Central memory CD4-positive, alpha-beta T cell (primary cell): ENCODE results near the gene GOLGA8J.
"Not testable (repeated sequence)": the region's sequence is repeated elsewhere in the genome, so short reads cannot be mapped to it uniquely, and the experiment has no call there.

ENCODE experiments used
- DNase-seq: peaks from one replicate; pipeline ENCODE4 v3.0.0; 2022
- total RNA-seq, 3 experiments: gene quantifications; one replicate each; lab custom pipeline; 2026; lab: John Stamatoyannopoulos, UW

GOLGA8J gene, protein sequence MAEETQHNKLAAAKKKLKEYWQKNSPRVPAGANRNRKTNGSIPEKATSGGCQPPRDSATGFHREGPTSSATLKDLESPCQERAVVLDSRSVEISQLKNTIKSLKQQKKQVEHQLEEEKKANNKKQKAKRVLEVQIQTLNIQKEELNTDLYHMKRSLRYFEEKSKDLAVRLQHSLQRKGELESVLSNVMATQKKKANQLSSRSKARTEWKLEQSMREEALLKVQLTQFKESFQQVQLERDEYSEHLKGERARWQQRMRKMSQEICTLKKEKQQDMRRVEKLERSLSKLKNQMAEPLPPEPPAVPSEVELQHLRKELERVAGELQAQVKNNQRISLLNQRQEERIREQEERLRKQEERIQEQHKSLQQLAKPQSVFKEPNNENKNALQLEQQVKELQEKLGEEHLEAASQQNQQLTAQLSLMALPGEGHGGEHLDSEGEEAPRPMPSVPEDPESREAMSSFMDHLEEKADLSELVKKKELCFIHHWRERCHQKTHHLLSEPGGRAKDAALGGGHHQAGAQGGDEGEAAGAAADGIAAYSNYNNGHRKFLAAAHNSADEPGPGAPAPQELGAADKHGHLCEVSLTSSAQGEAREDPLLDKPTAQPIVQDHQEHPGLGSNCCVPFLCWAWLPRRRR
- total RNA-seq = 0 to 0.05 (median 0) reads per million in 3 experiments

DNA sequence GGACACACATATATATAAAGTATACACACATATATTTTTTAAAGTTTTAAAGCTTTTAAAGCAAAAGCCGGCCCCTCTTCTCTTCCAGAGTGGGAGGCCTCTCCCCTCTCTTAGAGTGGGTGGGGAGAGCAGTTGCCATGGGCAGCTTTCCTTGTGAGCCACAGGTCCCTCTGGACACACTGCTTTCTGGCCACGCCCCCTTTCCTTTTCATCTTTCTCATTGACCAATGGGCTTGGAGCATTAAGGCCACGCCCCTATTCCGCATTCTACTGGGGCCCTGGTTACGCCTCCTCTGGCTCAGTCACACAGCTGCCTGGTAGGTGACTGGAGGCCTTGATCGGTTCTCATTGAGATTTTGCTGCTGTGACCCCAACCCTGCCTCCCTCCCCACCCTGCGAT lies at the start of gene GOLGA8J:
Gene GOLGA8J, plus strand, starts transcription at position 301 of the 400 bp plus-strand sequence. Its CDS starts 98 bp downstream, at position 399.
- DNase-seq = not testable (repeated sequence)

DNA sequence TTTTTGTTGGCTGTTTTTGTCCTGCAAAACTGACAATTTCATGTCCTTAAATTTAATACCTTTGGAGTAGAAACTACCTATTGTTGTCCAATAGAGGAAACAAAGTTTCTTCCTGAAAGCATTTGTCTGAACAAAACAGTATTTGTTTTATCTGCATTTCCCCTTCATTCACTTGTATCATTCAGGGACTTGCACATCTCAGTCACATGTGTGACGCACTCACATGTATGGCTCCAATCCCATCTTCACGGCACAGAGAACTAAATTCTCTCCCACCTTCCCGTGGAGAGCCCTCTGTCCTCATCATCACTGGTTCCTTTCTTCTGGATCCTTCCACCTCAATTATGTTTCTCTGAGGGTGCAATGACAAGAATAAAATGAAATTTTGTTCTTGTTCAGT lies 49.5 kb upstream of the GOLGA8J start:
- no peak for DNase-seq

DNA sequence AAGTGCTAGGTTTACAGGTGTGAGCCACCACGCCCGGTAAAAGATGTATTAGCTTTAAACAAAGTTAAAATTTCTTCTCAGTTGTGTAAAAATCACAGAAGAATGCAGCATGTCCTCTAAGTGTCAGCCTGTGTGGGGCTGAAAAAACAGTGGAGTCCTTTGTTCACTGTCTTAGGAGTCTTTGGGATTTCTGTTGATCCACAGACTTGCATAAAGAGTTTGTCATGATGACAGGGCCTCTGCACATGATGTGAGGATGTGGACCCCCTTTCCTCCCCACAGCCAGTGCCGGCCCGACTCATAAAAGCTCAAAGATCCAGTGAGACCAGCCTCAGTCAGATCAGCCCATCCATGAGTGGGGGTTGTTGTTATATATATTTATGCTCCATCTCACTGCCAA lies 49.0 kb upstream of the GOLGA8J start:
- no peak for DNase-seq

DNA sequence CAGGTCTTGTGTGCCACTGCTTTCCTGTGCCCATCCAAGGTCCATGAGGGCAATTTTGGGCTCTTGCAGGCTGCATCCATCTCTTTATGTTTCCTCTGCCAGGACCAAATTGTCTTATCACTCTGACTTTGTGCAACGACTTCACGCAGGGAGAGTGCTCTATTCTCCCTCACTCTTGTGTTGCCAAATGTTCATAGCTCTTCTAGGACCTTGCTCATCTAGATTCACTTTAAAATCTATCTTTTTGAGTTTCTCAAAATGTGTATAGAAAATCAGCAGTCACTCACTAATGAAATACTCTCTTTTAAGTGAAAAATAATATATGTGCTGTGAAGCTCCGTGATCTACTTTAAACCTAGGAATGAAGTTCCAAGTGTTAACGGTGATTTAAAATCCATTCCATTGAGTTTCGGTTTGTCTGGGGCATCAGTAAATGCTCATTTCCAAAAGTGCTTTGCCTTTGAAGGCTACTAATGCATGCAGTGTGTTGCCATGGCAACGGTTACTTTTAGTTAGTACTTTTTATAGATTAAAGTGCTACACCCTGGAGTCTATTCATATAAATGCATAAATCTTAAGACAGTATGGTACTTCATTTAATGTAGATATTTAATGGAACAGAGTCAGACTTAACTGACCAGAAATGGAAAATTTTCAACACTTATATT lies 46.6 kb upstream of the GOLGA8J start:
- no peak for DNase-seq

DNA sequence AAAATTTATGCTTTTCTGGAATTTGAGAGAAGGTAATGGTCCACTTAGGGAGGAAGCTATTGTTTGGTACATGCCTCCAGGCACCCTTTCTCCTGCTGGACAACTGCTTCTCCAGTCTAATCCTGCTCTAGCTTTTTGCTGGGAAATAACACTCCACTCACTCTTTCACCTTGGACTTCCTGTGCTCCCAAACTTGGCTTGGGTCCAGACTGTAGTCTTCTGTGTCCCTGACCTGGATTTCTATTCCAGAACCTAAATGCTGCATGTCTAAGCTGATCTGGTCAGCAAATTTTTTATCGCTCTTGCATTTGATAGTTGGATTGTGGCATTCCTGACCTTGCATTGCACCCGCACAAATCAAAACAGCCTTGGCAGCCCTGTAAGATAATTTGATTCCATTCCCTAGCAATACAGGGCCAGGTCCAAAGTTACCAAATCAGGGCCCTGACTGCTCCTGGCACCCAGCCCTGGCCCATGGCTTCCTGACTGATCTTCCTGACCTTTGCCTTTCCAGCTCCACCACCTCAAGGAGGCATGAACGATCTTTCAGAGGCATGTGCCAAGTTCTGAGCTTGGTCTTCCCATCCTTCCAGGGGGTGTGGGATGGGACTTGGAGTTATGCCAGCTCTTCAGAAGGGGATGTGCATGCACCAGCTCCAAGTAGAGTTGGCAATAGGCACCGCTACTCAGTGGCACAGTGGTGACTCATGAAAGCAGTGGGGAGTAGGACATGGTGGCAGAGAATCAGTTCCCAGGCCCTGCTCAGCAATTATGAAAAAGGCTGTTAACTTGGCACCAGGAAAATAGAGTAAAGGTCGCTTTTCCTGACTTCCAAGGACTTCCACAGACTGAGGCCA lies 43.9 kb upstream of the GOLGA8J start:
- no peak for DNase-seq

DNA sequence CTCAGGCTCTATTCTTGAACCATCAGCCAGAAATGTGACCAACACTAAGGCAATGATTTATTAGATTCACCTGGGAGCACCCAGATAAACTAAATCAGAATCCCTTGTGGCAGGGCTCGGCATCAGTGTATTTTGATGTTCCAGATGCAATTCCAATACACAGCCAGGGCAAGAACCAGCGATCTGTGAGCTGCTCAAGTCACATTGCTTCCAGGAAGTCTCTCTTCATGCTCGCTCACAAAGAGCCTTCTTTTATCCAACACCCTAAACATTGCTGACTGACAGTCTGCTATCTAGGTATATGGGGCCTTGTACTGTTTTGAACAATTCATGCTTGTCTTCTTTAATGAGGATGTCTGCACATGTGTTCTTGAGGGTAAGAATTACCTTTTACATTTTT lies 40.9 kb upstream of the GOLGA8J start:
- DNase-seq = no peak

DNA sequence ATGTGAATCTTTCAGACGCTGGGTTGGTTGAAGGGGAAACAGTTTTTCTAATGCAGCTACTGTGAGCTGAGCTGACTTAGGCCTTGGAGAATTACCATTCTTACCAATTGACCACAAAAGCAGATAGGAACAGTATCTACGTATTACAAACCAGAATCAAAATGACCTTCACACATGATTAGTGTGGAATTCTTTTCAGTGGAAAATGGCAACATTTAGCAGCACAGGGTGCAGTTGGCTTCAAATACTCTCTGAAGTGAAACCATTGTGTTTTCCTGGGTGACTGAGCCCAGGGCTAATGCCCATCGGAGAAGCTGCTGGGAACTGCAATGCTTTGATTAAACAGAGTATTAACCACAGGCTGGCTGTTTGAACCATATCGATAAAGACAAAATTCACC lies 40.2 kb upstream of the GOLGA8J start:
- no peak for DNase-seq

DNA sequence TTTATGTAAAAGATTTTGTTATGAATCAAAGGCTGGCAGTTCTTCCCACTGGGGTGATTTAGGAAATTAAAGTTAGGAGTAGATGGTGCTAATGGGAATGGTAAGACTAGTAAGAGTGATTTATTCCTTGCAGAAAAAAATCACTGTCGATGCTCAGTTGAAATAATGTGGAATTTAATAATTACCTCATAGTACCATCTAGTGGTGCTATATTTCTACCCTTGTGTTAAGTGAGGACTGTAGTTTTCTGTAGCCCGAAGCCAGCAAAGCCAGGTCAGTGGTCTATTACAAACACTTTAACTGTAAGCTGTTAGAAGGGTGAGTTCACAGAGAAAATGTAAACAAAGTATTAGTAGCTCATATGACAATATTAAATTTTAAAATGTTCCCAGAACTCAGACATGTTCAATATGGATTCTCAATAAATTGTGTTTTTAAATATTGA lies 39.5 kb upstream of the GOLGA8J start:
- no peak for DNase-seq

DNA sequence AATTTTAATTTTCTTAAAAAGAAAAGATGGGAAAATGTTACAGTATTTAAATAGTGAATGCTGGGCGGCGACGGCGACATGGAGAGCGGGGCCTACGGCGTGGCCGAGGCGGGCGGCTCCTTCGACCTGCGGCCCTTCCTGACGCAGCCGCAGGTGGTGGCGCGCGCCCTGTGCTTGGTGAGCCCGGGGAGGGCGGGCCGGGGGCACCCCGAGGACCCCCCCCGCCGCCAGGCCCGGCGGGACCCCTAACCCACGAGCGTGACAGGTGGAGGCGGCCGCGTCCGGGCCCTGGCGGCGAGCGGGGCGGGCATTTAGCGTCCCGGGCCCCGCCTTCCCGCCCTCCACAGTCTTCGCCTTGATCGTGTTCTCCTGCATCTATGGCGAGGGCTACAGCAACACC lies 38.4 kb upstream of the GOLGA8J start:
- no peak for DNase-seq

DNA sequence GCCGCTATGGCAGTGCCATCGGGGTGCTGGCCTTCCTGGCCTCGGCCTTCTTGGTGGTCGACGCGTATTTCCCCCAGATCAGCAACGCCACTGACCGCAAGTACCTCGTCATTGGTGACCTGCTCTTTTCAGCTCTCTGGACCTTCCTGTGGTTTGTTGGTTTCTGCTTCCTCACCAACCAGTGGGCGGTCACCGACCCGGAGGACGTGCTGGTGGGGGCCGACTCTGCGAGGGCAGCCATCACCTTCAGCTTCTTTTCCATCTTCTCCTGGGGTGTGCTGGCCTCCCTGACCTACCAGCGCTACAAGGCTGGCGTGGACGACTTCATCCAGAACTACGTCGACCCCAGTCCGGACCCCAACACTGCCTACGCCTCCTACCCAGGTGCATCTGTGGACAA lies 37.9 kb upstream of the GOLGA8J start:
- not testable (repeated sequence) for DNase-seq

DNA sequence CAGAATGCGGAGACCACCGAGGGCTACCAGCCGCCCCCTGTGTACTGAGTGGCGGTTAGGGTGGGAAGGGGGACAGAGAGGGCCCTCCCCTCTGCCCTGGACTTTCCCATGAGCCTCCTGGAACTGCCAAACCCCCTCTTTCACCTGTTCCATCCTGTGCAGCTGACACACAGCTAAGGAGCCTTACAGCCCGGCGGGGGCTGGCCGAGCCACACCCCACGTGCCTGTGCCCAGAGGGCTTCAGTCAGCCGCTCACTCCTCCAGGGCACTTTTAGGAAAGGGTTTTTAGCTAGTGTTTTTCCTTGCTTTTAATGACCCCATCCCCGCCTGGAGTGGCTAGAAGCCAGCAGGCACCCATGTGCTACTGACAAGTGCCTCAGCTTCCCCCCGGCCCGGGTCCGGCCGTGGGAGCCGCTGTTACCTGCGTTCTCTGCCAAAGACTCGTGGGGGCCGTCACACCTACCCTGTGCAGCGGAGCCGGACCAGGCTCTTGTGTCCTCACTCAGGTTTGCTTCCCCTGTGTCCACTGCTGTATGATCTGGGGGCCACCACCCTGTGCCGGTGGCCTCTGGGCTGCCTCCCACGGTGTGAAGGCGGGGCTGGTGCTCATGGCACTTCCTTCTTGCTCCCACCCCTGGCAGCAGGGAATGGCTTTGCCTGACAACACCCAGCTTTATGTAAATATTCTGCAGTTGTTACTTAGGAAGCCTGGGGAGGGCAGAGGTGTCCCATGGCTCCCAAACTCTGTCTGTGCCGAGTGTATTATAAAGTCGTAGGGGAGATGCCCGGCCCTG lies 37.3 kb upstream of the GOLGA8J start:
- DNase-seq = not testable (repeated sequence)

DNA sequence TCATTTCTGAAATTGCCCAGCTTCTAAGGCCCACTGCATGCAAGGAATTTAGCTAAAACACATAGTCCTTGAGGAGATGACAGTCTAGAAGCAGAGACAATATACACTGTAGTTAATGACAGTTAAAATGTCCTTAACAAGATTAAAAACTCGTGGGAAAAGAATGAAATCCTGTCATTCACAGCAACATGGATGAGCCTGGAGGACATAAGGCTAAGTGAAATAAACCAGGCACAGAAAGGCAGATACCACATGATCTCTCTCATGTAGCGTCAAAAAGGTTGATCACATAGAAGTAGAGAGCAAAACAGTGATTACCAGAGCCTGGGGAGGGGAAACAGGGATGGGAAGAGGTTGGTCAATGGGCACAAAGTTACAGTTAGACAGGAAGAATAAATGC lies 36.3 kb upstream of the GOLGA8J start:
- no peak for DNase-seq

DNA sequence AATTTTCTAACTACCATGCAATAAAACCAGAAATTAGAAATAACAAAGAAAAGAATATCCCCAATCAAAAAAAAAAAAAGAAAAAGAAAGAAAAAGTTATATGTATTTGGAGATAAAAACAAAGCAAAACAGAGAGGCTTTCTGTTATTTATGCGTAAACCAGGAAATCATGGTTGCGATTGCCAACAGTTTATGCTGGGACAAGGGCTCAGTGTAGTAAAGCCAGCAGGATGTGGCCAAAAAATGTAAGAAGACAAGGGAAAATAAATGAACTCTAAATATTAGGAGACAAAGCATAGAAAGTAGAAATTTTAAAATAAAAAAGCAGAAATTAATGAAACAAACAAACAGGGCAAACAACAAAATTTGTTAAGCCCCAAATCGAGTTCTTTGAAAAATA lies 27.2 kb upstream of the GOLGA8J start:
- DNase-seq = no peak

DNA sequence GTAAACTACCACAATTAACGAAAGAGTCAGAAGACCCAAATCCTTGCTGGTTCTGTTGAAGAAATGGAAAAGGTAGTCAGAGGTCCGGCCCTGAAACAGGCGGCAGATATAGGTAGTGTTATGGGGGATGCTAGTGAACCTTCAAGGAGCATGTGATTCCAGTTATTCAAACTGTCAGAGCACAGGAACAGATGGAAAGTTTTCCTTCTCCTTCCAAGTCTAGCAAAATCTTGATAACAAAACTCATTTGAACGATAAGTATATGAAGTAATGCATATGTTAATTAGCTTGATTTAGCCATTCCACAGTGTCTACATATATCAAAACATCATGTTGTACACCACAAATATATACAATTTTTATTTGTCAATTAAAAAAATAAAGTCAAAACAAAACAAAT lies 26.6 kb upstream of the GOLGA8J start:
- DNase-seq = no peak

DNA sequence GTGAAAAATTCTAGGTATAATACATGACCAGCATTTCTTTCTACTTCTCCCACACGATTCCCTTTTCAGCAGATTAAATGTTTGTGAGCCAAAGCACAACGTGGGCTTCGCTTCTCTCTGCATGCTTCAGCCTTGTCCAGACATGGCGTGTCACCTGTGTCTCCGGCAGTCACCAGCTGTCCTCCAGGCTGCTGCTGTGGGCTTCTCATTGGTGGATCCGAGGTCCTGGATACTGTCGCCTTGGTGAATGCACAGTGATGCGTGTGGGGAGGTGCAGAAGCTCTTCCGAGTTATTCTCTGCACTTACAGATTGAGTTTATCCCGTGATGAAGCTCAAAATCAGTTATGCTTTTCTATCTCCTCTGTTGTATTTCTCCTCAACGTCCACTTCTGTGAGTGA lies 23.0 kb upstream of the GOLGA8J start:
- no peak for DNase-seq

DNA sequence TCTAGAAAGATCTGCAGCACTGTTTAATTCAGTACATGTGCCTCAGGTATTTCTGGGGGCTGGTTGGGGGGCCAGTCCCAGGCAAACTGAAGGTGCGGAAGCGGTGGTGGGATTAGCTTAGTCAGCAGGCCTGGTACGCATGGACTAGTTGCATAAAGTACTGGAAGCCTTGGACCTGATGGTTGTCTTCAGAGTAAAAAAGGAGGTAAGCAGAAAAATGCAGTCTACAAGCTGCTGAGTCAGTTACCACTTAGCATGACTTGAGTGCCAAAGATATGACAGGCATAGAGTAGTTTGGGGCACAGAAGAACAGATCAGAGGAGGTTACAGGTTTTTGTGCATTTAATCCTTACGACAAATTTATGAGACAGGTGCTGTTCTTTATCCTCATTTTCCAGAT lies 19.9 kb upstream of the GOLGA8J start:
- no peak for DNase-seq

DNA sequence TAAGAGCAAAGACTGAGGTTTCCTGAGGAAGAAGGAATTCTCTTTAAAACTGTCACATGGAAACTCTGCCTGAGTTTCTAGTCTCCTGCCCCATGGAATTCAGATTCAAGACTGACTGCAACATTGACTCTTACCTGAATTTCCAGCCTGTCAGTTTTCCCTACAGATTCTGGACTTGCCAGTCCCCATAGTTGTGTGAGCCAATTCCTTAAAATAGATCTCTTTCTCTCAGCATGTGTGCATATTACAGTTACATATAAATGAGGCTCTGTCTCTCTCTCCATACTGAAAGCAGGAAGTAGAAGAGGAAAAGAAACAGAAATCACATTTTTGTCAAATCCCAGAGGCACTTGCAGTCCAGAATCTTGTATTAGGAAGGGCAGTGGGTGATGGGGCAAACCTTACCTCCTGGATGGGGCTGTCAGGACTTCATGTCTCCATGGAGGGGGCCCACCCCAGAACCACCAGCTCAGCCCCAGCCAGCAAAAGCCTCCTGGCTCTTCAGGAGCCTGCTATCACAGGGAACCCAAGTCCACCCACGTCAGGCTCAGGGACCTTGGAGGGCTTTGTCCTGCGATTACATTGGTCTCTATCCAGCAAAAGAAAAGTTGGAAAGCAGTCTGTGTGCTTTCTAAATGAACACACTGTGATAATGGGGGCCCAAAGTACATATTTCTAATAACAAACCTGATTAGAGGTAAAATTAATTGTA lies 18.8 kb upstream of the GOLGA8J start:
- no peak for DNase-seq

DNA sequence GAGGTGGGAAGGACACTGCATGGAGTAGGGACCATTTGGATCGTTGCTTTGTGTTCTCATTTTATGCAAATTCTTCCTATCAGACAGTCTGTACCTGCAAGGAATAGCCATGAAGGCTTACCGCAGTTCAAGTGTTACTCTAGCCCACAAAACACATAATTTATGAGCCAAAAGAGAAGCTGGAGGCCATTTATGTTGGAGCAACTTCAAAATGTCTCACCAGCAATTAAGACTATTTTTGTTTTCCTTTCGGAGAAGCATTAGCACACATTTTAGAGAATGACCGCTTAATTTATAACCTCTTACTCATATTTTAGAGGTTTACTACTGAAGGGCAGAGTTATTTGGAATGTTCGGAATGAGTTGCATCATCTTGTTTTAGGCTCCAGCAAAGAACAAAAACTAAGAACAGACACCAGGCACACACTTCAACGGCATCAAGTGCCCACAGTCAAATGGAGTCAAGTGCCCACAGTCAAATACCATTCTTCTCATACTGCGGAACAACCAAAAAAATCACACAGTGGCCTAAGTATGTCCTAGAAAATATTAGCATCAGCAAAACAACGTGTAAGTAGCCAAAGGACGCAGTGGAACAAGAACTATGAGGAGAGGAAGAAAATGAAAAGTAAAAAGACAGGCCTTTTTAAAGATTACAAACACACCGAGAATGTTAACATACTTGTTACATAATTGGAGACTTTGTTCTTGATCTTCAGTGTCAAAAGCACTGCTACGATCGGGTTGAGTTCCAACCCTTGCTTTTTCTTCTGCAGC lies 17.5 kb upstream of the GOLGA8J start:
- no peak for DNase-seq

DNA sequence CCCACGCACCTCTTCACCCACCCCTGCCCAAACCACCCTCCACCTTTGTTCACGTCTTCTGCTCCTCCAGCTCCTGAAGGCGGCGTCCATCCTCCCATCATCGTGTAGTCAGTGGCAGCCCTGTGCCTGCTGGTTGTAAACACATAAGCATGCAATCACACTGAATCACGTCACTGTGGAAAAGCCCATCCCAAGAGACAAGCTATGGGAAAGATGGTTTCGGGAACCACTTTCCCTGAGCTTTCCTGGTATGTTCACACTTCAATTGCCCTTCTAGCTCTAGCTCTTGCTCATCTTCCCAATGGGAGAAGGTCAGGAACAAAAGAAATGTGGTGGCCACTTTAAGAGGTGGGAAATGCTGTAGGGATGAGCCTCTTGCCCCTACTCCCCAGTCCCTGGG lies 14.4 kb upstream of the GOLGA8J start:
- DNase-seq = no peak

DNA sequence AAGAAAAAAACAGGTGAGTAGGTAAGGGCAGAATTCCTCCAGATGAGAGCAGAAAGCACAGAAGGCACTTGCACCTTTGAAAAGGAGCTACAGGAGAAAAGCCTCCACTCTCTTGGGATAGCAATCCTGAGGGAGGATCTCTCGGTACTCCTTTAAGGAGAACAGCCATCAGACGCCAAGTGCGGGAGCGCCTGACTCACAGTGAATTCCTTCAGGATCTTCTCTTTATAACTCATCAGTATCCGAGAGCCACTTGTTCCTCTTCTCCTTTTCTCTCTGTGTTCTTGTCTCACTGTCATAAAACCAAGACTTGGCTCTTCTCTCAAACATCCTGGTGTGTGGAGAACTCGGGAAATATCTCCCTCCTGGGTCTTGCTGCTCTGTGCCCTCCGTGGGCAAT lies 10.1 kb upstream of the GOLGA8J start:
- no peak for DNase-seq
